Esophagus muscularis mucosa (tissue), 3 donors: ENCODE measurements around the gene IFRD2.

Experiments used
- EP300 ChIP-seq: sonication (generic); formaldehyde crosslinking; IDR thresholded peaks from one replicate; pipeline ENCODE4 v1.6.1; 2017; ENCODE audit warnings: antibody characterized with exemption
- POLR2A ChIP-seq: fragments of 450-650 bp; IDR thresholded peaks from one replicate; pipeline ENCODE4 v1.6.1; 2017; ENCODE audit warnings: antibody characterized with exemption, moderate library complexity, mild to moderate bottlenecking, low read depth
- POLR2AphosphoS5 ChIP-seq, 2 donors: sonication (generic); formaldehyde crosslinking; IDR thresholded peaks; one replicate each; pipeline ENCODE4 v1.6.1; 2017; ENCODE audit warnings: antibody characterized with exemption in 2 of 2

GRCh38 chr3:50325497-50326181, 33.4 kb upstream of the IFRD2 start:
- no peak for TF ChIP-seq POLR2A
- no peak for TF ChIP-seq POLR2AphosphoS5 (IDR thresholded peaks at IDR 0.05)
- no peak for TF ChIP-seq EP300
